HepG2 (cell line): ENCODE measurements around the gene DGKD.

Experiments
- BRCA1 ChIP-seq: sonication (generic); formaldehyde crosslinking; IDR thresholded peaks from 2 replicates; pipeline ENCODE4 v1.4.0; 2020; ENCODE audit warnings: missing genetic modification reagents
- IRF2 ChIP-seq: IDR thresholded peaks from 2 replicates; pipeline ENCODE4 v1.6.1; 2018; ENCODE audit warnings: missing genetic modification reagents, missing compliant biosample characterization
- MAZ ChIP-seq, 2 experiments: sonication (generic) in 1 of 2; formaldehyde crosslinking in 1 of 2; IDR thresholded peaks; 2 replicates each; pipeline versions ENCODE4 v1.5.0 to v1.6.1; 2012 to 2020; ENCODE audit warnings: low read depth in 2 of 2, mild to moderate bottlenecking in 2 of 2, borderline replicate concordance in 1 of 2, improper control_type of control experiment in 1 of 2, low read length in 1 of 2, missing genetic modification reagents in 1 of 2, moderate library complexity in 1 of 2
- MTA1 ChIP-seq: sonication (generic); formaldehyde crosslinking; IDR thresholded peaks from 2 replicates; pipeline ENCODE4 v1.4.0; 2020; ENCODE audit warnings: missing genetic modification reagents, mild to moderate bottlenecking, borderline replicate concordance
- RBFOX2 ChIP-seq: fragments of 200-400 bp; formaldehyde crosslinking; IDR thresholded peaks from 2 replicates; pipeline ENCODE4 v1.6.1; 2017; ENCODE audit warnings: low read depth, mild to moderate bottlenecking, low read length
- SCMH1 ChIP-seq: sonication (generic); formaldehyde crosslinking; IDR thresholded peaks from 2 replicates; pipeline ENCODE4 v1.9.0; 2021; ENCODE audit warnings: missing genetic modification reagents, mild to moderate bottlenecking, borderline replicate concordance
- ZBTB21 ChIP-seq: sonication (generic); formaldehyde crosslinking; IDR thresholded peaks from 2 replicates; pipeline ENCODE4 v1.4.0; 2020; ENCODE audit warnings: missing genetic modification reagents
- ZNF382 ChIP-seq: sonication (generic); formaldehyde crosslinking; IDR thresholded peaks from 2 replicates; pipeline ENCODE4 v1.5.0; 2020; ENCODE audit warnings: missing genetic modification reagents, mild to moderate bottlenecking, borderline replicate concordance
- TF ChIP-seq, protein P1 (sequence below): sonication (generic); formaldehyde crosslinking; IDR thresholded peaks from 2 replicates; pipeline ENCODE4; 2020; ENCODE audit warnings: missing genetic modification reagents, mild to moderate bottlenecking, borderline replicate concordance
- TF ChIP-seq, protein P2 (sequence below): sonication (generic); formaldehyde crosslinking; IDR thresholded peaks from 2 replicates; pipeline ENCODE4 v1.5.0; 2020; ENCODE audit warnings: mild to moderate bottlenecking, missing genetic modification reagents
- TF ChIP-seq, protein P3 (sequence below): sonication (generic); formaldehyde crosslinking; IDR thresholded peaks from 2 replicates; pipeline ENCODE4 v1.5.0; 2020; ENCODE audit warnings: mild to moderate bottlenecking, missing genetic modification reagents, moderate library complexity

DNA sequence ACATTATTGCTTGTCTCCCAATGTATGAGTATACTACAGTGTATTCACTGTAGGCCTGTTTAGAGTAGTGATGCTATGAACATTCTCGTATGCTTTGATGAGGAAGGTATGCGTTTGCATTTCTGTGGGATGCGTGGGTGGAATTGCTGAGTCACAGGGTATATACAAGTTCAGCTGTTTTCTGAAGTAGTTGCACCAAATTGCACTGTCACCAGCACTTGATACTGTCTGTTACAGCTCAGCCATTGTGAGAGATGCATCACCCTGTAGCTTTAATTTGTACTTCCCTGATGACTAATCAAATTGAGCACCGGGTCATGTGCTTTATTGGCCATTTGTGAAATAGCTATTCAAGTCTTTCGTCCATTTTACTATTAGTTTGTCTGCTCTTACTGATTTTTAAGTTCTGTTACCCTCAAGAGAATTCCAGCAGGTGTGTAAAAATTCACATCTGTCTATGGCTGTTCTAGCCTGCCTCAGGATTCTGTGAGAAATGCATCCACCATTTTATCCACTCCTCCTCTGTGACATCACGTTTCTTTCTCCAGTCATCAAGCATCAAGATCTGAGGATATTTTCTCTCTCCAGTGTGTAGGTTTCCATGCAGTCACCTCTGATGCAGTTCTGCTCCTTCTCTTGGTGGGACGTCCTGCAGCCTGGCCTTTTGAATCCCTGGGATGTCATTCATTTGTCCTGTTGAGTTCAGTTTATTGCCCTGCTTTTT, 72.5 kb downstream of the DGKD start:
- TF ChIP-seq, protein P1, sequence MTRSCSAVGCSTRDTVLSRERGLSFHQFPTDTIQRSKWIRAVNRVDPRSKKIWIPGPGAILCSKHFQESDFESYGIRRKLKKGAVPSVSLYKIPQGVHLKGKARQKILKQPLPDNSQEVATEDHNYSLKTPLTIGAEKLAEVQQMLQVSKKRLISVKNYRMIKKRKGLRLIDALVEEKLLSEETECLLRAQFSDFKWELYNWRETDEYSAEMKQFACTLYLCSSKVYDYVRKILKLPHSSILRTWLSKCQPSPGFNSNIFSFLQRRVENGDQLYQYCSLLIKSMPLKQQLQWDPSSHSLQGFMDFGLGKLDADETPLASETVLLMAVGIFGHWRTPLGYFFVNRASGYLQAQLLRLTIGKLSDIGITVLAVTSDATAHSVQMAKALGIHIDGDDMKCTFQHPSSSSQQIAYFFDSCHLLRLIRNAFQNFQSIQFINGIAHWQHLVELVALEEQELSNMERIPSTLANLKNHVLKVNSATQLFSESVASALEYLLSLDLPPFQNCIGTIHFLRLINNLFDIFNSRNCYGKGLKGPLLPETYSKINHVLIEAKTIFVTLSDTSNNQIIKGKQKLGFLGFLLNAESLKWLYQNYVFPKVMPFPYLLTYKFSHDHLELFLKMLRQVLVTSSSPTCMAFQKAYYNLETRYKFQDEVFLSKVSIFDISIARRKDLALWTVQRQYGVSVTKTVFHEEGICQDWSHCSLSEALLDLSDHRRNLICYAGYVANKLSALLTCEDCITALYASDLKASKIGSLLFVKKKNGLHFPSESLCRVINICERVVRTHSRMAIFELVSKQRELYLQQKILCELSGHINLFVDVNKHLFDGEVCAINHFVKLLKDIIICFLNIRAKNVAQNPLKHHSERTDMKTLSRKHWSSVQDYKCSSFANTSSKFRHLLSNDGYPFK, result no peak
- TF ChIP-seq MAZ (IDR thresholded peaks at IDR 0.05; ENCODE audit: borderline replicate concordance, low read depth, low read length) (no peak), MAZ (CRISPR knock-in tag; IDR thresholded peaks at IDR 0.05; ENCODE audit: low read depth) (no peak), ZNF382 (CRISPR knock-in tag) (no peak), SCMH1 (no peak), IRF2 (CRISPR knock-in tag) (no peak), MTA1 (no peak), BRCA1 (CRISPR knock-in tag) (no peak), ZBTB21 (CRISPR knock-in tag) (no peak), RBFOX2 (no peak)
- TF ChIP-seq, protein P2, sequence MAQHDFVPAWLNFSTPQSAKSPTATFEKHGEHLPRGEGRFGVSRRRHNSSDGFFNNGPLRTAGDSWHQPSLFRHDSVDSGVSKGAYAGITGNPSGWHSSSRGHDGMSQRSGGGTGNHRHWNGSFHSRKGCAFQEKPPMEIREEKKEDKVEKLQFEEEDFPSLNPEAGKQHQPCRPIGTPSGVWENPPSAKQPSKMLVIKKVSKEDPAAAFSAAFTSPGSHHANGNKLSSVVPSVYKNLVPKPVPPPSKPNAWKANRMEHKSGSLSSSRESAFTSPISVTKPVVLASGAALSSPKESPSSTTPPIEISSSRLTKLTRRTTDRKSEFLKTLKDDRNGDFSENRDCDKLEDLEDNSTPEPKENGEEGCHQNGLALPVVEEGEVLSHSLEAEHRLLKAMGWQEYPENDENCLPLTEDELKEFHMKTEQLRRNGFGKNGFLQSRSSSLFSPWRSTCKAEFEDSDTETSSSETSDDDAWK (CRISPR knock-in tag), result no peak
- TF ChIP-seq, protein P3, sequence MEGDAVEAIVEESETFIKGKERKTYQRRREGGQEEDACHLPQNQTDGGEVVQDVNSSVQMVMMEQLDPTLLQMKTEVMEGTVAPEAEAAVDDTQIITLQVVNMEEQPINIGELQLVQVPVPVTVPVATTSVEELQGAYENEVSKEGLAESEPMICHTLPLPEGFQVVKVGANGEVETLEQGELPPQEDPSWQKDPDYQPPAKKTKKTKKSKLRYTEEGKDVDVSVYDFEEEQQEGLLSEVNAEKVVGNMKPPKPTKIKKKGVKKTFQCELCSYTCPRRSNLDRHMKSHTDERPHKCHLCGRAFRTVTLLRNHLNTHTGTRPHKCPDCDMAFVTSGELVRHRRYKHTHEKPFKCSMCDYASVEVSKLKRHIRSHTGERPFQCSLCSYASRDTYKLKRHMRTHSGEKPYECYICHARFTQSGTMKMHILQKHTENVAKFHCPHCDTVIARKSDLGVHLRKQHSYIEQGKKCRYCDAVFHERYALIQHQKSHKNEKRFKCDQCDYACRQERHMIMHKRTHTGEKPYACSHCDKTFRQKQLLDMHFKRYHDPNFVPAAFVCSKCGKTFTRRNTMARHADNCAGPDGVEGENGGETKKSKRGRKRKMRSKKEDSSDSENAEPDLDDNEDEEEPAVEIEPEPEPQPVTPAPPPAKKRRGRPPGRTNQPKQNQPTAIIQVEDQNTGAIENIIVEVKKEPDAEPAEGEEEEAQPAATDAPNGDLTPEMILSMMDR, result no peak
